ENCODE measurements around the gene CYB5A.

The CYB5A gene

DNA sequence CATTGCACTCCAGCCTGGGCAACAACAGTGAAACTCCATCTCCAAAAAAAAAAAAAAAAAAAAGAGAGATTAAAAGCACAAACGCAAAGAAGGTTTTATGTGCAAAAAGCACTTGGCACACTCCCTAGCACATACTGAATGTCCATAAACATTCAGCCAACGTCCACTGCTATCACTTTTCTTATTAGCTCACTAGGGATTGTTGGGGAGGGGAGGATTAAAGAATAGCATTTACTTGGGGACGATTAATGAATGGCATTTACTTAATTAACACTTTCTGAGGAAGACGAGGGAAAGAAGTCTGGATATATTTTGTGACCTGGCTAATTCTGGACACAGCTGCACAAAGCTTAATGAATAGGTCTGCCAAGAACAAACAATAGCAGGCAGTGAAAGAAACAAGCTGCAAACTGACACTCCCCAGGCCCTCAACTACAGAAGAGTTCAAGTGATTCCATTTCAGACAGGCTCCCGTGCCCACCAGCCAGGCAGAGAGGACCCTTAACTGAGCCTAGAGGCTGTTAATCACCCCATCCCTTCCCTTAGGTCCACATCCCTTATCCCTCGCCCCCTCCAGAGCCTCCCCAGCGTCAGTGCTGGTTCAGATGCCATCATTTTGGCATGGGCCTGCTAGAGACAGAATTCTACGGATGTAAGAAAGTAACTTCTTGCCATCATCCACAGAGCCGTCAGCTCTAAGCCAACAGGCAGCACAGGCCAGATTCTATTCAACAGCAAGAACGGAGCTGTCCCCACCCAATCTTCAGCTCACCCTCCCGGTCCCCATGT is 7.4 kb downstream of the CYB5A start:
- Histone ChIP-seq H3K4me2 (ENCODE audit: low read depth, low read length) (no peak overlapping the region), H3K9ac (ENCODE audit: low read length) (no peak overlapping the region)
- no peak for TF ChIP-seq EZH2phosphoT487 (IDR thresholded peaks at IDR 0.05; ENCODE audit: low read length)
- TF ChIP-seq EZH2 (optimal IDR thresholded peaks at IDR 0.05; ENCODE audit: low read depth, low read length), result no peak
- TF ChIP-seq CTCF (IDR thresholded peaks at IDR 0.05; ENCODE audit: low read length), result no peak

DNA sequence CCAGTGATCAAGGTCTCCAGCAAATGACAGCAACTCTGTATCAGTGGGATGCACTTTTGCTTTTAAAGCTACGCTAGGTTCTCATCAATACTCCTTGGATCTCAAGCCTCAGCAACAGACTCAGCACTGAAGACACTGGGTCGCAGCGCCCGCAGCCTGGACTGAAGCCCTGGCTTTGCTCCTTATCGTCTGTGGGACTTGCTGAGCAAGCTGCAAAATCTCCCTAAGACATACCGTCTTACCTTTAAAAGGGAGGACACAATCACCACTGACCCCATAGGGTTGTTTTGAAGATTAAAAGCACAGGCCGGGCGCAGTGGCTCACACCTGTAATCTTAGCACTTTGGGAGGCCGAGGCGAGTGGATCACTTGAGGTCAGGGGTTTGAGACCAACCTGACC is 8.1 kb downstream of the CYB5A start:
- no peak overlapping the region for H3K27ac ChIP-seq (ENCODE audit: low read length)
- peaks cover 25% of the 10 kb centered on the region for H3K4me1 ChIP-seq (ENCODE audit: low read length)
- no peaks in the 10 kb centered on the region; the same call in 1 of the 2 replicates for H3F3A ChIP-seq (ENCODE audit: insufficient read depth, low read length)
- no peak for TF ChIP-seq EZH2phosphoT487 (IDR thresholded peaks at IDR 0.05; ENCODE audit: low read length)
- TF ChIP-seq CTCF (IDR thresholded peaks at IDR 0.05; ENCODE audit: low read length), result no peak
- no peak for TF ChIP-seq EZH2 (optimal IDR thresholded peaks at IDR 0.05; ENCODE audit: low read depth, low read length)
- H3K27me3 ChIP-seq (replicated peaks; ENCODE audit: insufficient read depth, low read length), result no peaks in the 10 kb centered on the region
- H3K36me3 ChIP-seq (replicated peaks; ENCODE audit: insufficient read depth, low read length), result no peaks in the 10 kb centered on the region
- no peaks in the 10 kb centered on the region for H3K9me3 ChIP-seq (replicated peaks; ENCODE audit: insufficient read depth, low read length)
- no peak overlapping the region for H3K9ac ChIP-seq (ENCODE audit: low read length)
- DNase-seq, result no peak
- H3K4me3 ChIP-seq (ENCODE audit: low read length), result no peak overlapping the region
- H4K20me1 ChIP-seq (ENCODE audit: insufficient read depth, low read length), result no peaks in the 10 kb centered on the region
- no peak overlapping the region for H2AFZ ChIP-seq (ENCODE audit: low read length)
- no peak overlapping the region for H3K4me2 ChIP-seq (ENCODE audit: low read depth, low read length)
- H3K79me2 ChIP-seq (ENCODE audit: low read length), result peaks cover 88% of the 10 kb centered on the region
- H3K9me2 ChIP-seq (replicated peaks; ENCODE audit: insufficient read depth, low read length), result no peaks in the 10 kb centered on the region

More for the DNA sequence above, 7.4 kb downstream of the CYB5A start:
- Histone ChIP-seq H3K27ac (ENCODE audit: low read length) (no peak overlapping the region), H3K79me2 (ENCODE audit: low read length) (peaks cover 91% of the 10 kb centered on the region), H3K4me3 (ENCODE audit: low read length) (no peak overlapping the region), H3K36me3 (replicated peaks; ENCODE audit: insufficient read depth, low read length) (no peaks in the 10 kb centered on the region), H3K4me1 (ENCODE audit: low read length) (peaks cover 25% of the 10 kb centered on the region), H2AFZ (ENCODE audit: low read length) (no peak overlapping the region), H3K9me3 (replicated peaks; ENCODE audit: insufficient read depth, low read length) (no peaks in the 10 kb centered on the region), H4K20me1 (ENCODE audit: insufficient read depth, low read length) (no peaks in the 10 kb centered on the region), H3K9me2 (replicated peaks; ENCODE audit: insufficient read depth, low read length) (no peaks in the 10 kb centered on the region), H3F3A (ENCODE audit: insufficient read depth, low read length) (no peaks in the 10 kb centered on the region; the same call in none of the 2 replicates), H3K27me3 (replicated peaks; ENCODE audit: insufficient read depth, low read length) (no peaks in the 10 kb centered on the region)
- DNase-seq, result no peak

DNA sequence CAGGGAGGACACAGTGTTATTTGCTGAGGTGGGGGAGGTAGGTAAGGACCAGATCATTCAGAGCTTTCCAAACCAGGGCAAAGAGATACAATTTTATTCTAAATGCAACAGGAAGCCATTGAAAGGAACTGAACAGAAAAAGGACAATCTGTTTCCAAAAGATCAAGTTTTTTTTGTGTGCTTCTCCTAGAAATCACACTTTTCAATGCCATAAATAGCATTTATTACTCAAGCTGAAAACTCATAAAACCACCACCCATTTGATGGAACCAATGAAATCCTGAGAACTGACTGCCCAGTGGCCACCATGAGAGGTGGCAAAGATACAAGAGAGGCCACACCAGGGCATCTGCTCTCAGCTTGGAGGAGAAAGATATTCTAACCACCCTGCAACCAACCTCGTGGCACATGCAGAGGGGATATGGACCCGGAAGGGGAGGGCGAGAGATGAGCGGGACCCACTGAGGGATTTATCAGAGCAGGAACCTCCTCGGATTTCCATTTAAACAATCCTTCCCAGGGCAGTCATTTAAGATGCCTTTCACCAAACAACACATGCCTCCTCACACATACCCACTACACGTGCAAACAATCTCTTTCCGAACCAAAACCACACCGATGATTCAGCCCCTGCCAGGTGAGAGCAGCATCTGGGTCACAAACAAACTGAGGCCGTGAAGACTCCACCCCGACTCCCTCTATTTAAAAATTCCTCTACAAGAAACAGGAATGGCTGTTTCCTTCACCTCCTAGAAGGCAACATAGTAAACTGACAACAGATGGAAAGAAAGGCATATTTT is 8.8 kb downstream of the CYB5A start:
- TF ChIP-seq EZH2phosphoT487 (IDR thresholded peaks at IDR 0.05; ENCODE audit: low read length) (no peak), EZH2 (optimal IDR thresholded peaks at IDR 0.05; ENCODE audit: low read depth, low read length) (no peak), CTCF (IDR thresholded peaks at IDR 0.05; ENCODE audit: low read length) (no peak)
- Histone ChIP-seq H3K27ac (ENCODE audit: low read length) (no peak overlapping the region), H3K9ac (ENCODE audit: low read length) (no peak overlapping the region), H3K79me2 (ENCODE audit: low read length) (peaks cover 87% of the 10 kb centered on the region), H3F3A (ENCODE audit: insufficient read depth, low read length) (no peaks in the 10 kb centered on the region; the same call in 1 of the 2 replicates), H4K20me1 (ENCODE audit: insufficient read depth, low read length) (no peaks in the 10 kb centered on the region), H3K4me1 (ENCODE audit: low read length) (peaks cover 22% of the 10 kb centered on the region), H3K4me2 (ENCODE audit: low read depth, low read length) (no peak overlapping the region), H3K36me3 (replicated peaks; ENCODE audit: insufficient read depth, low read length) (no peaks in the 10 kb centered on the region), H3K27me3 (replicated peaks; ENCODE audit: insufficient read depth, low read length) (no peaks in the 10 kb centered on the region), H3K9me3 (replicated peaks; ENCODE audit: insufficient read depth, low read length) (no peaks in the 10 kb centered on the region), H3K9me2 (replicated peaks; ENCODE audit: insufficient read depth, low read length) (no peaks in the 10 kb centered on the region), H2AFZ (ENCODE audit: low read length) (no peak overlapping the region), H3K4me3 (ENCODE audit: low read length) (no peak overlapping the region)
- DNase-seq, result no peak
